Activated naive CD8-positive, alpha-beta T cell treated with anti-CD3 and anti-CD28 coated beads for 36 hours (primary cell): ENCODE results near the gene DZIP3. TPM values are rescaled to one million over a fixed set of nuclear protein-coding genes. Genes with fewer than 3 reads are reported as not detected.
"Not testable (repeated sequence)": the region's sequence is repeated elsewhere in the genome, so short reads cannot be mapped to it uniquely, and the experiment has no call there.

Source experiments
- DNase-seq: peaks from one replicate; pipeline ENCODE4 v3.0.0; 2021
- H3K27ac Mint-ChIP-seq: one replicate; pipeline ENCODE4 v1.8.0; 2022; ENCODE audit warnings: mild to moderate bottlenecking, moderate library complexity, mixed read lengths
- H3K27me3 Mint-ChIP-seq: one replicate; pipeline ENCODE4 v1.8.0; 2022; ENCODE audit warnings: mild to moderate bottlenecking, mixed read lengths
- H3K36me3 Mint-ChIP-seq: one replicate; pipeline ENCODE4 v1.8.0; 2021; ENCODE audit warnings: mild to moderate bottlenecking, mixed read lengths
- H3K4me1 Mint-ChIP-seq: one replicate; pipeline ENCODE4 v1.8.0; 2021; ENCODE audit warnings: mixed read lengths
- H3K4me3 Mint-ChIP-seq: one replicate; pipeline ENCODE4 v1.8.0; 2022; ENCODE audit warnings: mild to moderate bottlenecking, moderate library complexity, mixed read lengths
- H3K9me3 Mint-ChIP-seq: one replicate; pipeline ENCODE4 v1.8.0; 2022; ENCODE audit warnings: mixed read lengths
- total RNA-seq, 2 experiments: library from RNA; stranded (reverse); gene quantifications; one replicate each; pipeline ENCODE4 v1.2.3, GENCODE V29; 2021

DZIP3 gene
- total RNA-seq, 2 experiments from 2014 or later = 16.2 to 17.0 TPM

DNA sequence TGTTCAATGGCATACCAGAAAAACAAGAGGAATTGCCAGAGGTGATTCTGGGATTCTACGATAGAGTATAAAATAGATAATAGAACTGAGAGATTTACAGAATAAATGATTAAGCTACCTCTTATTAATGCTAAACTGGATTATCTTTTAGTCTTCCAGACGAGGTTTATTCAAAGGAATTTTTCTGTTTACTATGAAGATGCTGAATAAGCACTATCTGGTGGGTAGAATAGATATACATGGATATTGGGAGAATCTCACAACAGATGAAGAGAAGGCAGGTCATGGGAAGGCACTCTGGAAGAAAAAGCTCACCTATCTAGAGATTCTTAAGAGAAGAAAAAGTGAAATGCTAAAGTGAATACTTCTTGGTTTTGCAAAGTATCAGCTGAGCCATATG lies 11.5 kb upstream of the DZIP3 start:
- H3K9me3 Mint-ChIP-seq = peaks cover 2% of the 10 kb centered on the region
- DNase-seq = no peak
- no peak overlapping the region for H3K4me3 Mint-ChIP-seq
- peaks cover 32% of the 10 kb centered on the region for H3K36me3 Mint-ChIP-seq
- H3K27ac Mint-ChIP-seq = no peak overlapping the region
- no peaks in the 10 kb centered on the region for H3K4me1 Mint-ChIP-seq
- no peaks in the 10 kb centered on the region for H3K27me3 Mint-ChIP-seq

GRCh38 chr3:108588601-108589000 lies 921 bp upstream of the DZIP3 start:
- H3K27ac Mint-ChIP-seq = peak overlapping the region; percentile 99
- H3K4me3 Mint-ChIP-seq = peak overlapping the region; percentile 100
- H3K36me3 Mint-ChIP-seq = peaks cover 22% of the 10 kb centered on the region
- DNase-seq = no peak
- H3K27me3 Mint-ChIP-seq = no peaks in the 10 kb centered on the region
- no peaks in the 10 kb centered on the region for H3K9me3 Mint-ChIP-seq
- H3K4me1 Mint-ChIP-seq = peaks cover 45% of the 10 kb centered on the region

DNA sequence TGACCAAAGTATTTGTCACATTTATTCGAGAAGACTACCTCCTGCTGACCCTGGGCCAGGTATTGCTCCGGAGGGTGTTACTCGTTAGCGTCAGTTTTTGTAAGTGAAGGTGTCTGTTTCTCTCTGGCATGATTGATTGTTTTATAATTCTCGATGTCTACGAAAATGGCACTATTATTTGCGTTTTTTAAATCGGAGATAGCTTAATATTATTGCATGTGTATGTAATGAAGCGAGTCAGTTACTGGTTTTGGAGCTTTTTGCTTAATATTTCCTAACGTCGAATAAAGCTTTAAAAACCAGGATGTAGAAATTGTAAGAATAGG lies 439 bp downstream of the DZIP3 start:
- no peak for DNase-seq
- no peaks in the 10 kb centered on the region for H3K27me3 Mint-ChIP-seq
- peak overlapping the region; percentile 100 for H3K4me3 Mint-ChIP-seq
- no peaks in the 10 kb centered on the region for H3K9me3 Mint-ChIP-seq
- peaks cover 22% of the 10 kb centered on the region for H3K36me3 Mint-ChIP-seq
- peaks cover 43% of the 10 kb centered on the region for H3K4me1 Mint-ChIP-seq
- peak overlapping the region; percentile 99 for H3K27ac Mint-ChIP-seq

DNA sequence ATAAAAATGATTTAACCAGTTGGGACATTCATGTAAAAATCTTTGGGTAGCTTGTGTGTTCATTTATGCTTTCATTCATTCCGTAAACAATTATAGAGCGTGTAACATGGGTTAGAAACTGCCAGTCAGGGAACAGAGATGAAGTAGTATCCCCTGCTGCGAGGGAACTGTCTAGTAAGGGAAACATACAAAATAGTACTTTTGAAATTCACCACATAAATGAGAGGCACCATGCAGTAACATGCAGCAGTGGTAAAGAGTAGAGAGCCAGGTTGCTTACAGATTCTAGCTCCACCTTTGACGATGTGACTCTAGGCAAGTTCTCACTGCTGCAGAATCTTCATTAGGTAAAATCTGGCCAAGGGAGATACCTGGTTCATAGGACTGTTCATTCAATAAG lies 938 bp downstream of the DZIP3 start:
- H3K9me3 Mint-ChIP-seq = no peaks in the 10 kb centered on the region
- H3K4me3 Mint-ChIP-seq = peak overlapping the region; percentile 100
- peaks cover 20% of the 10 kb centered on the region for H3K36me3 Mint-ChIP-seq
- no peaks in the 10 kb centered on the region for H3K27me3 Mint-ChIP-seq
- no peak for DNase-seq
- peak overlapping the region; percentile 99 for H3K27ac Mint-ChIP-seq
- peaks cover 39% of the 10 kb centered on the region for H3K4me1 Mint-ChIP-seq

DNA sequence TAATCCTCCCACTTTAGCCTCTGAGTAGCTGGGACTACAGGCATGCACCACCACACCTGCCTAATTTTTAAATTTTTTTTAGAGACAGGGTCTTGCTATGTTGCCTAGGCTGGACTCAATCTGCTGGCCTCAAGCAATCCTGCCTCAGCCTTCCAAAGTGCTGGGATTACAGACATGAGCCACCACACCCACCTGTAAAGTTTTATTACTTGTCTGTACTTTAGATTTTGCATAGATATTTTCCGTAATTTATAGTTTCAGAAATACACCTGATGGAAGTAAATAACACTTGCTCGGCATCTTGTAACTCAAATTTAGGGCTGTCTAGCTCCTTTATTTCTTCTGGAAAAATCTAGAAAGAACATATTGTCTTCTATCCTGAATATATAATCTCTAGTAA lies 5.8 kb downstream of the DZIP3 start:
- Mint-ChIP-seq H3K4me1 (peaks cover 31% of the 10 kb centered on the region), H3K27ac (no peak overlapping the region), H3K9me3 (no peaks in the 10 kb centered on the region), H3K27me3 (no peaks in the 10 kb centered on the region), H3K36me3 (peaks cover 4% of the 10 kb centered on the region), H3K4me3 (no peak overlapping the region)
- DNase-seq = no peak

- no peak overlapping the region for H3K27ac Mint-ChIP-seq
Observed at GRCh38 chr3:108598375-108598774, 8.9 kb downstream of the DZIP3 start.

GRCh38 chr3:108599677-108600409 lies 10.3 kb downstream of the DZIP3 start:
- no peak for DNase-seq

More at GRCh38 chr3:108598375-108598774, 8.9 kb downstream of the DZIP3 start:
- Mint-ChIP-seq H3K4me3 (no peak overlapping the region), H3K4me1 (peaks cover 37% of the 10 kb centered on the region), H3K9me3 (peaks cover 8% of the 10 kb centered on the region), H3K27me3 (no peaks in the 10 kb centered on the region), H3K36me3 (peaks cover 14% of the 10 kb centered on the region)
- DNase-seq = no peak

DNA sequence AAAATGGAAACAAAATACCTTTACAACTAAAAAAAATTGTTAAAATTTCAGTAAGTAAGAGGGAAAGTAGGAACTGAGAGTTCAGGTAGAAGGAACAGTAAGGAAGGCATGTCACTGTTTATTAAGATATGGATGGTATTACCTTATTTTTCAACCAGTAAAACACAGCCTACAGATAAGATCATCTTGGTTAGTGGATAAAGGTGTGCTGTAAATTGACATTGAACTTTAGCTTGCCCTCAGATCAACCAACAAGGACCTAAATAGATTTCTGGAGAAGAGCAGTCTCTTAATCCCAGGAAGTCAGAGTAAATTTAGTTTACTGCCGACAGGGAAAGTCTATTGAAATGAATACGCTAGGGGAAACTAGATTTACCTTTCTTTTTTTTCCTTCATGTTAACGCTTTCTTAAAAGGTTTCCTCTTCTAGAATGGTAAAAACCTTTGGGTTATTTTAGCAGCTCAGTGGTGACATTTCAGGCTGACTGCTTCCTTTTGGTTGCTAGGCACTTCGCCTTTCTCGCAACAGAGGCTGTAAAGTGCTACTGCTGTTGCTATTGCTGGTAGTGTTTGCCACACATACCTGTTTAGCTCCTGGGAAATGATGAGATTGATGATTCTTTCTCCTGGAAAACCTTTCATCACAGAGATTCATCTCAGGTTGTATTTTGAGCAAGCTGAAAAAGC lies 12.9 kb downstream of the DZIP3 start:
- Mint-ChIP-seq H3K4me1 (peaks cover 56% of the 10 kb centered on the region), H3K27me3 (no peaks in the 10 kb centered on the region), H3K9me3 (peaks cover 8% of the 10 kb centered on the region), H3K36me3 (peaks cover 26% of the 10 kb centered on the region), H3K4me3 (peak overlapping the region; percentile 46), H3K27ac (peak overlapping the region; percentile 70)
- DNase-seq = peak; percentile 11

More at GRCh38 chr3:108599677-108600409, 10.3 kb downstream of the DZIP3 start:
- H3K9me3 Mint-ChIP-seq = peaks cover 8% of the 10 kb centered on the region
- peaks cover 14% of the 10 kb centered on the region for H3K36me3 Mint-ChIP-seq
- H3K4me3 Mint-ChIP-seq = no peak overlapping the region
- H3K4me1 Mint-ChIP-seq = peaks cover 50% of the 10 kb centered on the region
- H3K27me3 Mint-ChIP-seq = no peaks in the 10 kb centered on the region
- no peak overlapping the region for H3K27ac Mint-ChIP-seq

DNA sequence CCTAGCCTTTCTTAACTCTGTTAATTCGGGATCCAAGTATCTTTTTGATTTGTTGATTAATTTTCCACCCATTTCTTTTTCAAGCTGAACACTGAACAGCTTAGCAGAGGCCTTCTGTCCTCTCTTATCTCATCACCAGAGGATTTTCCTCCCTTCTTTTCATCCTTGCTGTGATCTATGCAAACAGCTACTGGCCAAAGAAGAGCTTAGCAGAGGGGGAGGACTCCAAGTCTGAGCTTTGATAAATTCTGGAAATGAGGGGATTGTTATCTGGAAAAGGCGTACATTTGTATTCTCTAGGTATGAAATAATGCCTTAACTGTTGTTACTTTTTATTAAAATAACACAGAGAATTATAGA lies 13.4 kb downstream of the DZIP3 start:
- H3K9me3 Mint-ChIP-seq = peaks cover 8% of the 10 kb centered on the region

GRCh38 chr3:108603691-108604090 lies 14.2 kb downstream of the DZIP3 start:
- Mint-ChIP-seq H3K4me1 (peaks cover 56% of the 10 kb centered on the region), H3K9me3 (peaks cover 8% of the 10 kb centered on the region), H3K36me3 (peaks cover 31% of the 10 kb centered on the region), H3K4me3 (peak overlapping the region; percentile 29), H3K27ac (peak overlapping the region; percentile 70), H3K27me3 (no peaks in the 10 kb centered on the region)
- no peak for DNase-seq

More for the DNA sequence above, 13.4 kb downstream of the DZIP3 start:
- Mint-ChIP-seq H3K4me3 (peak overlapping the region; percentile 46), H3K4me1 (peaks cover 56% of the 10 kb centered on the region), H3K27me3 (no peaks in the 10 kb centered on the region), H3K36me3 (peaks cover 29% of the 10 kb centered on the region), H3K27ac (peak overlapping the region; percentile 70)
- DNase-seq = no peak

DNA sequence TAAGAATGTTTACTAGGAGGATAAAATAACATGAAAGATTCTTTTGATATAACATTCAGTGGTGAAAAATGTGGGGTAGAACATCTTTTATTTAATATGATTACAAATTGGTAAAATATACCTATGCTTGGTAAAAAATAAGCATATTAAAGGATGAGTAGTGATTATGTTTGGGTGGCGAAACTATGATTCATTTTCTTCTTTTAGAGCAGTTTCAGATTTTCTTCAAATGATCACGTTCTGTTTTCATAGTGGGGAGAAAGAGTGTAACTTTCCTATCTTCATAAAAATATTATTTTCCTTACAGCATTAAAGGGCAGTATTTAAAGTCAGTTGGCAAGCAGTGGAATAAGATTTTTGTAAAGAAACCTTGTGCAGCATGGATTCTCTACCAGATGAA lies 15.5 kb downstream of the DZIP3 start:
- Mint-ChIP-seq H3K4me3 (no peak overlapping the region), H3K4me1 (peaks cover 53% of the 10 kb centered on the region), H3K36me3 (peaks cover 32% of the 10 kb centered on the region), H3K27me3 (no peaks in the 10 kb centered on the region), H3K27ac (peak overlapping the region; percentile 67), H3K9me3 (peaks cover 8% of the 10 kb centered on the region)
- no peak for DNase-seq

- H3K27me3 Mint-ChIP-seq = no peaks in the 10 kb centered on the region
- H3K27ac Mint-ChIP-seq = peak overlapping the region; percentile 67
- H3K36me3 Mint-ChIP-seq = peaks cover 34% of the 10 kb centered on the region
- peaks cover 8% of the 10 kb centered on the region for H3K9me3 Mint-ChIP-seq
- no peak overlapping the region for H3K4me3 Mint-ChIP-seq
- DNase-seq = no peak
- H3K4me1 Mint-ChIP-seq = peaks cover 52% of the 10 kb centered on the region
Observed at GRCh38 chr3:108605491-108605890, 16.0 kb downstream of the DZIP3 start.

DNA sequence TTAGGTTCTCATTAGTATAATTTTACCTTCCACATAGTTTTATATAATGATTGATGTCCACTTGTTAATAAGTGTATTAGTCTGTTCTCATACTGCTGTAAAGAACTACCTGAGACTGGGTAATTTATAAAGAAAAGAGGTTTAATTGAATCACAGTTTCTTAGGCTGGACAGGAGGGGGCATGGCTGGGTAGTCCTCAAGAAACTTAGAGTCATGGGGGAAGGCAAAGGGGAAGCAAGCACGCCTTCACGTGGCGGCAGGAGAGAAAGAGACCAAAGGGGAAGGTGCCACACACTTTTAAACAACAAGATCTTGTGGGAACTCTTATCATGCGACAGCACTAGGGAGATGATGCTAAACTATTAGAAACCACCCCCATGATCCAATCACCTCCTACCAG lies 19.2 kb downstream of the DZIP3 start:
- H3K27ac Mint-ChIP-seq = no peak overlapping the region
- H3K4me3 Mint-ChIP-seq = no peak overlapping the region
- peaks cover 26% of the 10 kb centered on the region for H3K4me1 Mint-ChIP-seq
- no peaks in the 10 kb centered on the region for H3K9me3 Mint-ChIP-seq
- peaks cover 22% of the 10 kb centered on the region for H3K36me3 Mint-ChIP-seq
- no peak for DNase-seq
- no peaks in the 10 kb centered on the region for H3K27me3 Mint-ChIP-seq

GRCh38 chr3:108610651-108611050 lies 21.1 kb downstream of the DZIP3 start:
- no peak overlapping the region for H3K27ac Mint-ChIP-seq
- peaks cover 19% of the 10 kb centered on the region for H3K36me3 Mint-ChIP-seq
- no peak for DNase-seq
- peaks cover 9% of the 10 kb centered on the region for H3K4me1 Mint-ChIP-seq
- no peaks in the 10 kb centered on the region for H3K9me3 Mint-ChIP-seq
- no peak overlapping the region for H3K4me3 Mint-ChIP-seq
- no peaks in the 10 kb centered on the region for H3K27me3 Mint-ChIP-seq

GRCh38 chr3:108616090-108616489 lies 26.6 kb downstream of the DZIP3 start:
- not testable (repeated sequence) for DNase-seq, H3K4me3 Mint-ChIP-seq, H3K4me1 Mint-ChIP-seq, H3K27ac Mint-ChIP-seq, H3K27me3 Mint-ChIP-seq, H3K36me3 Mint-ChIP-seq, H3K9me3 Mint-ChIP-seq

DNA sequence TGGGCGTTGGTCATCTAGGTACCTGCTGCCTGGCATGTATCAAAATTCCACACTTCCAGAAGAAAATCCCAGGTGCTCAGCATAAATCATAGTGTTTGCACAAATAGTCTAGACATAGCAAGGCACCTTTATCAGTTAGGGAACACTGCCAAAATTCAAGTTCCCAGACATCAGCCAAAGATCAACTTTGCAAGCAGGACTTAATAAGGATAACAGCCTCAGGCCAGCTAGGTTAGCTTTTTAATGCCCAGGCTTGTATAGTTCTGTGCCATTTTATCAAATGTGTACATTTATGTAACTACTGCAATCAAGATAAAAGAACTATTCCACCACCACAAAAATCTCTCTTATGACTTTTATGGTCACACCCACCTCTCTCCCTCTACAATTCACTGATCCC lies 30.7 kb downstream of the DZIP3 start:
- no peak overlapping the region for H3K27ac Mint-ChIP-seq
- no peaks in the 10 kb centered on the region for H3K27me3 Mint-ChIP-seq
- DNase-seq = no peak
- H3K36me3 Mint-ChIP-seq = peaks cover 15% of the 10 kb centered on the region
- no peaks in the 10 kb centered on the region for H3K4me1 Mint-ChIP-seq
- no peak overlapping the region for H3K4me3 Mint-ChIP-seq
- peaks cover 3% of the 10 kb centered on the region for H3K9me3 Mint-ChIP-seq
